DOHH2 (cell line): ENCODE results near the gene TBC1D24.
A peak's percentile ranks its signal among the peaks of the same experiment; 100 is the strongest.

Experiments
- H3F3A ChIP-seq: fragments of 200-600 bp; sonication (generic), shearing (Covaris generic); 2 replicates; pipeline ENCODE4 v1.6.0; 2016; ENCODE audit warnings: antibody characterized with exemption, mild to moderate bottlenecking; ENCODE audit not compliant: control insufficient read depth, insufficient read depth
- H3K27ac ChIP-seq: fragments of 200-600 bp; sonication (generic); 2 replicates; pipeline ENCODE4 v1.5.1; 2014; ENCODE audit warnings: low read depth, mild to moderate bottlenecking, low read length, moderate library complexity
- H3K27me3 ChIP-seq: fragments of 200-600 bp; sonication (generic); 2 replicates; pipeline ENCODE4 v1.6.1; 2014; ENCODE audit warnings: mild to moderate bottlenecking, low read length, mixed read lengths; ENCODE audit not compliant: control insufficient read depth
- H3K36me3 ChIP-seq: fragments of 200-600 bp; sonication (generic); 2 replicates; pipeline ENCODE4 v1.6.1; 2014; ENCODE audit warnings: mild to moderate bottlenecking, low read length, moderate library complexity, mixed read lengths; ENCODE audit not compliant: control insufficient read depth
- H3K4me1 ChIP-seq: fragments of 200-600 bp; sonication (generic); 2 replicates; pipeline ENCODE4 v1.6.1; 2014; ENCODE audit warnings: mild to moderate bottlenecking, low read length, mixed read lengths; ENCODE audit not compliant: control insufficient read depth
- H3K4me2 ChIP-seq: fragments of 200-600 bp; sonication (generic); 2 replicates; pipeline ENCODE4 v1.6.0; 2014; ENCODE audit warnings: mild to moderate bottlenecking, low read length, moderate library complexity
- H3K4me3 ChIP-seq: fragments of 200-600 bp; sonication (generic); 2 replicates; pipeline ENCODE4 v1.5.1; 2014; ENCODE audit warnings: mild to moderate bottlenecking, low read length, mixed read lengths
- H3K79me2 ChIP-seq: fragments of 200-600 bp; sonication (generic); 2 replicates; pipeline ENCODE4 v1.6.1; 2014; ENCODE audit warnings: mild to moderate bottlenecking, low read length, mixed read lengths; ENCODE audit not compliant: control insufficient read depth
- H3K9me2 ChIP-seq: fragments of 200-600 bp; sonication (generic); replicated peaks from 2 replicates; pipeline ENCODE4 v1.6.1; 2014; ENCODE audit warnings: mild to moderate bottlenecking, low read length, mixed read lengths; ENCODE audit not compliant: control insufficient read depth
- H3K9me3 ChIP-seq: fragments of 200-600 bp; sonication (generic); 2 replicates; pipeline ENCODE4 v1.6.1; 2014; ENCODE audit warnings: antibody characterized with exemption, low read length, mixed read lengths; ENCODE audit not compliant: control insufficient read depth, insufficient read depth
- H4K20me1 ChIP-seq: fragments of 200-600 bp; sonication (generic); 2 replicates; pipeline ENCODE4 v1.6.0; 2014; ENCODE audit warnings: low read depth, mild to moderate bottlenecking, antibody characterized with exemption, low read length, moderate library complexity; ENCODE audit not compliant: control insufficient read depth, insufficient read depth
- EZH2phosphoT487 ChIP-seq: fragments of 200-600 bp; sonication (generic); IDR thresholded peaks from 2 replicates; pipeline ENCODE4 v1.6.1; 2017; ENCODE audit warnings: borderline replicate concordance, mild to moderate bottlenecking, antibody characterized with exemption, low read length, moderate library complexity, mixed read lengths
- TF ChIP-seq, protein P1 (sequence below): fragments of 200-600 bp; sonication (generic); IDR thresholded peaks from one replicate; pipeline ENCODE4 v1.5.1; 2014; ENCODE audit warnings: antibody characterized with exemption, mild to moderate bottlenecking, low read depth, low read length; ENCODE audit not compliant: poor library complexity, severe bottlenecking

TBC1D24 gene

DNA sequence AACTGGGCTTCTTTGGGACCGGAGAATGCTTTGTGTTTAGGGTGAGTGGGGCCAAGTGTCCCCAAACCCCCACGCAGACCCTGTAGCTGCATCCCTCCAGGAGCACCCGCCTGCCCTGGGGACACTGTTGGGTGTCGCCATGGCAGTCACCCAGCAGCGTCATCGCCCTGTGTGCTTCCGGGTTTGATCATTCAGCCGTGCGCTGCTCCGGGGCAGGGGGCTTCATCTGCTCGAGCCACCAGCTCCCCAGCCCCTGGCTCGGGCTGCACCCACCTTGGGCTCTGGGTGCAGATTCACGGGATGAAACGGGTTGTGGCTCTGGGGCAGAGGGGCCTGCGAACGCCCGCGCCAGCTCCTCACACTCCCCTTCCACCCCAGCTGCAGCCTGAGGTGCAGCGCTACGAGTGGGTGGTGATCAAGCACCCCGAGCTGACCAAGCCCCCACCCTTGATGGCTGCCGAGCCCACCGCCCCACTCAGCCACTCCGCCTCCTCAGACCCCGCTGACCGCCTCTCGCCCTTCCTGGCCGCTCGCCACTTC is 25.0 kb downstream of the TBC1D24 start:
- H3K27ac ChIP-seq, result no peak overlapping the region
- H3K9me3 ChIP-seq, result no peaks in the 10 kb centered on the region
- H3K36me3 ChIP-seq, result peaks cover 43% of the 10 kb centered on the region
- H3K79me2 ChIP-seq, result peaks cover 17% of the 10 kb centered on the region
- no peak overlapping the region for H3K4me3 ChIP-seq
- H3K27me3 ChIP-seq, result no peaks in the 10 kb centered on the region
- TF ChIP-seq EZH2phosphoT487, result no peak
- TF ChIP-seq, protein P1, sequence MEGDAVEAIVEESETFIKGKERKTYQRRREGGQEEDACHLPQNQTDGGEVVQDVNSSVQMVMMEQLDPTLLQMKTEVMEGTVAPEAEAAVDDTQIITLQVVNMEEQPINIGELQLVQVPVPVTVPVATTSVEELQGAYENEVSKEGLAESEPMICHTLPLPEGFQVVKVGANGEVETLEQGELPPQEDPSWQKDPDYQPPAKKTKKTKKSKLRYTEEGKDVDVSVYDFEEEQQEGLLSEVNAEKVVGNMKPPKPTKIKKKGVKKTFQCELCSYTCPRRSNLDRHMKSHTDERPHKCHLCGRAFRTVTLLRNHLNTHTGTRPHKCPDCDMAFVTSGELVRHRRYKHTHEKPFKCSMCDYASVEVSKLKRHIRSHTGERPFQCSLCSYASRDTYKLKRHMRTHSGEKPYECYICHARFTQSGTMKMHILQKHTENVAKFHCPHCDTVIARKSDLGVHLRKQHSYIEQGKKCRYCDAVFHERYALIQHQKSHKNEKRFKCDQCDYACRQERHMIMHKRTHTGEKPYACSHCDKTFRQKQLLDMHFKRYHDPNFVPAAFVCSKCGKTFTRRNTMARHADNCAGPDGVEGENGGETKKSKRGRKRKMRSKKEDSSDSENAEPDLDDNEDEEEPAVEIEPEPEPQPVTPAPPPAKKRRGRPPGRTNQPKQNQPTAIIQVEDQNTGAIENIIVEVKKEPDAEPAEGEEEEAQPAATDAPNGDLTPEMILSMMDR, result no peak
- peaks cover 40% of the 10 kb centered on the region for H3K4me1 ChIP-seq
- no peak overlapping the region for H3K4me2 ChIP-seq
- peaks cover 9% of the 10 kb centered on the region for H3F3A ChIP-seq
- 0 out of 2 replicates have a peak, but pooled peaks cover 7% of the 10 kb centered on the region for H4K20me1 ChIP-seq
- H3K9me2 ChIP-seq, result no peaks in the 10 kb centered on the region

DNA sequence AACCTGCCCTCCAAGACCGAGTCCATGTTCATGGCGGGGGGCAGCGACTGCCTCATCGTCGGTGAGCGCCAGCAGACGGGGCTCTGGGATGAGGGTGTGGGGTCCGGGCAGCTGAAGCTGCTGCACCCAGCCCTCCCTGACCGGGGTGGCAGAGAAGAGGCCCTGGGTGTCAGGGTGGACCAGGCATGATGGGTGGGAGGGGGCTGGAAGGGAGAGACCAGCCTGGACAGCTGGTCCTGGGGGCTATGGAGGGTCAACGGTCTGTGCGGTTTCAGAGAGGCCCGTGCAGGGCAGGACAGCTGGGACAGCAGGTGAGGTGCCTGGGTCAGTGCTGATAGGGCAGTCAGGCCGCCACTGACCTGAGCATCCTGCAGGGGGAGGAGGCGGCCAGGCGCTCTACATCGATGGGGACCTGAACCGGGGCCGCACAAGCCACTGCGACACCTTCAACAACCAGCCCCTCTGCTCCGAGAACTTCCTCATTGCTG is 25.5 kb downstream of the TBC1D24 start:
- no peak overlapping the region; the same call in 1 of the 2 replicates for H3K4me2 ChIP-seq
- H3K36me3 ChIP-seq, result peaks cover 43% of the 10 kb centered on the region
- H3K4me3 ChIP-seq, result no peak overlapping the region
- H3K27ac ChIP-seq, result no peak overlapping the region
- no peaks in the 10 kb centered on the region for H3K27me3 ChIP-seq
- no peaks in the 10 kb centered on the region for H3K9me3 ChIP-seq
- 0 out of 2 replicates have a peak, but pooled peaks cover 7% of the 10 kb centered on the region for H4K20me1 ChIP-seq
- no peaks in the 10 kb centered on the region for H3K9me2 ChIP-seq
- peaks cover 45% of the 10 kb centered on the region for H3K4me1 ChIP-seq
- peaks cover 17% of the 10 kb centered on the region for H3K79me2 ChIP-seq
- no peak for TF ChIP-seq EZH2phosphoT487
- TF ChIP-seq, protein P1, result no peak
- peaks cover 9% of the 10 kb centered on the region for H3F3A ChIP-seq

DNA sequence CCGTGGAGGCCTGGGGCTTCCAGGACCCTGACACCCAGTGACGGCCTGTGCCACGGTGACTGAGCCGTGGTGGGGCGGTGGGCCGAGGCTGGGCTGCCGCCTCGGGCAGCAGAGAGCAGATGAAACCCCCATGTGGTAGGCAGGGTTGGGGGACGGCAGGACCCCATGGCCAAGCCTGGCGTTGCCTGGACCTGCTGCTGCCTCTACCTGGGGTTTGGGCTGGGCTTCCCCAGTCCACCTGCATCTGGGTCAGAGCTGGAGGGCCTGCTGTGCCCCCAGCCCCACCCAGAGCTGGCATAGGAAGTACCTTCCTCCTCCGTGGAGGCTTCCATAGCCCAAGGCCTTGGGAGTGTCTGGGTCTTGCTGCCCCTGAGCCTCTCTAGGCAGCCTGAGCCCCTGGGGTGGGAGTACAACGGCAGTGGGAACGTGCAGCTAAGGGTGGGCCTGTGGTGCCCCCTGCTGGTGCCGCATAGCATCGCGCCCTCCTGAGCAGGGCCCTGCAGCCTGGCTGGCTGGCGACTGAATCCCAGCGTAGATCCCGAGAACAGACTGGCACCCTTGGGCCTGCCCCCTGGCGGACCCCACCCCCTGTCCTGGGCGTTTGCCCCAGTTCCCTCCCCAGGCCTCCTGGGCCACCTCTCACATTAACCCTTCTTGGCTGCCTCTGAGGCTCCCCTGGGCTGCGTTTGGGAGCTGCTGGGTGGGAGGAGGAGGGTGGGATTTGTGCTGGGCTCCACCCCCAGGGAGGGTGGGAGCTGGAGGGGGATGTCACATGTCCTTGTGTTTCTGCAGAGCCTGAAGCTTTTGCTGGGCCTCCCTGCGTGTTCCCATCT is 26.2 kb downstream of the TBC1D24 start:
- Histone ChIP-seq H3K9me3 (no peaks in the 10 kb centered on the region), H3K36me3 (peaks cover 39% of the 10 kb centered on the region), H3K4me3 (peak overlapping the region; percentile 61), H3F3A (peaks cover 9% of the 10 kb centered on the region), H3K27me3 (no peaks in the 10 kb centered on the region), H3K4me2 (peak overlapping the region; percentile 64), H3K27ac (peak overlapping the region; percentile 92), H3K9me2 (no peaks in the 10 kb centered on the region), H3K4me1 (peaks cover 51% of the 10 kb centered on the region), H4K20me1 (0 out of 2 replicates have a peak, but pooled peaks cover 7% of the 10 kb centered on the region), H3K79me2 (peaks cover 17% of the 10 kb centered on the region)
- no peak for TF ChIP-seq EZH2phosphoT487
- TF ChIP-seq, protein P1, result peak; percentile 98
